COLO668 (cell line): ENCODE measurements around the gene FAM120AOS.

ENCODE experiments used
- DNase-seq: peaks from one replicate; lab custom pipeline; 2025; ENCODE audit not compliant: unreplicated experiment; lab: John Stamatoyannopoulos, UW

FAM120AOS gene

GRCh38 chr9:93467462-93467861 lies 14.1 kb upstream of the FAM120AOS start:
- DNase-seq = peak; percentile 54

- no peak for DNase-seq
Measured at GRCh38 chr9:93467062-93467416, 13.7 kb upstream of the FAM120AOS start.

GRCh38 chr9:93466416-93467061 lies 13.2 kb upstream of the FAM120AOS start:
- DNase-seq = no peak

- DNase-seq = no peak
Measured at GRCh38 chr9:93465855-93466254, 12.5 kb upstream of the FAM120AOS start.

- DNase-seq = no peak
Measured at GRCh38 chr9:93464876-93465275, 11.5 kb upstream of the FAM120AOS start.

GRCh38 chr9:93464395-93464794 lies 11.0 kb upstream of the FAM120AOS start:
- no peak for DNase-seq

GRCh38 chr9:93463638-93464248 lies 10.4 kb upstream of the FAM120AOS start:
- DNase-seq = no peak

- no peak for DNase-seq
Measured at GRCh38 chr9:93461821-93462220, 8.4 kb upstream of the FAM120AOS start.

GRCh38 chr9:93461414-93461743 lies 8.0 kb upstream of the FAM120AOS start:
- no peak for DNase-seq

GRCh38 chr9:93460689-93461413 lies 7.5 kb upstream of the FAM120AOS start:
- DNase-seq = no peak

GRCh38 chr9:93459432-93459847 lies 6.1 kb upstream of the FAM120AOS start:
- DNase-seq = no peak

GRCh38 chr9:93458712-93459111 lies 5.3 kb upstream of the FAM120AOS start:
- DNase-seq = no peak

- DNase-seq = no peak
Measured at GRCh38 chr9:93457006-93457405, 3.6 kb upstream of the FAM120AOS start.

GRCh38 chr9:93456504-93456903 lies 3.1 kb upstream of the FAM120AOS start:
- DNase-seq = no peak

- no peak for DNase-seq
Measured at GRCh38 chr9:93456022-93456421, 2.6 kb upstream of the FAM120AOS start.

- peak; percentile 39 for DNase-seq
Measured at GRCh38 chr9:93452710-93453046, 703 bp downstream of the FAM120AOS start.

- DNase-seq = peak; percentile 71
Measured at GRCh38 chr9:93451849-93452709, 1.3 kb downstream of the FAM120AOS start.

- peak; percentile 92 for DNase-seq
Measured at GRCh38 chr9:93450945-93451815, 2.2 kb downstream of the FAM120AOS start, which contains the start of gene FAM120A. FAM120A (plus strand) TSS chr9:93451685; CDS start chr9:93451916, 231 bp downstream.

- no peak for DNase-seq
Measured at GRCh38 chr9:93447655-93448054, 5.7 kb downstream of the FAM120AOS start.

GRCh38 chr9:93446073-93446472 lies 7.3 kb downstream of the FAM120AOS start:
- no peak for DNase-seq
